Transverse colon (tissue), 4 donors: ENCODE data around the gene TNFRSF8.

ENCODE experiments used
- EP300 ChIP-seq: sonication (generic); formaldehyde crosslinking; IDR thresholded peaks from one replicate; pipeline ENCODE4 v1.6.1; 2017; ENCODE audit warnings: antibody characterized with exemption, low read depth
- POLR2A ChIP-seq: fragments of 450-650 bp; IDR thresholded peaks from one replicate; pipeline ENCODE4 v1.6.1; 2016; ENCODE audit warnings: antibody characterized with exemption, mild to moderate bottlenecking, moderate library complexity
- POLR2AphosphoS5 ChIP-seq, 3 donors: sonication (generic); formaldehyde crosslinking; IDR thresholded peaks; one replicate each; pipeline ENCODE4 v1.6.1; 2016; ENCODE audit warnings: antibody characterized with exemption in 3 of 3
- TF ChIP-seq, protein P1 (sequence below), 5 experiments: fragments of 200-600 bp in 3 of 5; fragments of 450-650 bp in 2 of 5; sonication (generic) in 3 of 5; IDR thresholded peaks; 1 replicate in 2 of 5; 2 replicates in 3 of 5; pipeline ENCODE4 v1.5.1; 2016 to 2017; ENCODE audit warnings: antibody characterized with exemption in 5 of 5, inconsistent platforms in 3 of 5, mild to moderate bottlenecking in 2 of 5, moderate library complexity in 1 of 5

DNA sequence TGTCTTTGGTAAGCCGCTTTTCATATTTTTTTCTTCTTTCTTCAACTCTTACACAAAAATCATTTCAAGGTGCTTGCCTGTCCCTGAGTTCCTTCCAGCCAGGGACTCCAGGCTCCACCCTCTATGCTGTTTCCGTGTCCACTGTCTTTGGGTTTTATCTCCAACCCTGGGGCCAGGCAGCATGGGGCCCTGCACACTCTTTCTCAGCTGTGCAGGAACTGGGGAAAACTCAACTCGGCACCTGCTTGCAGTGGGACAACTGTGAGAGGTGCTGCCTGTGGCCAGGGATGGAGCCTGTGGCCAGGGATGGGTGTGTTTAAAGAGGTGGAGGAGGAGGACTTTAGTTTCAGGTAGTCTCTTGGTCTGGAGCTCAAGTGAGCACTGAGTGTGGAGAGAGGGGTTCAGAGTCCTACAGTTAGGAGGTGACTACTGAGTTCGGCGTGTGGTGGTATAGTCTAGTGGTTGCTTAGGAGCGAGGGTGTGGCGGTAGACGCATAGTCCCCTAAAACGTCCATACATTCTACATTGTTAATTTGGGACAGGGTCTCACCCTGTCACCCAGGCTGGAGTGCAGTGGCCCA lies 13.4 kb downstream of the TNFRSF8 start:
- TF ChIP-seq POLR2A (no peak), POLR2AphosphoS5 (IDR thresholded peaks at IDR 0.05) (no peak), EP300 (no peak)
- TF ChIP-seq, protein P1, sequence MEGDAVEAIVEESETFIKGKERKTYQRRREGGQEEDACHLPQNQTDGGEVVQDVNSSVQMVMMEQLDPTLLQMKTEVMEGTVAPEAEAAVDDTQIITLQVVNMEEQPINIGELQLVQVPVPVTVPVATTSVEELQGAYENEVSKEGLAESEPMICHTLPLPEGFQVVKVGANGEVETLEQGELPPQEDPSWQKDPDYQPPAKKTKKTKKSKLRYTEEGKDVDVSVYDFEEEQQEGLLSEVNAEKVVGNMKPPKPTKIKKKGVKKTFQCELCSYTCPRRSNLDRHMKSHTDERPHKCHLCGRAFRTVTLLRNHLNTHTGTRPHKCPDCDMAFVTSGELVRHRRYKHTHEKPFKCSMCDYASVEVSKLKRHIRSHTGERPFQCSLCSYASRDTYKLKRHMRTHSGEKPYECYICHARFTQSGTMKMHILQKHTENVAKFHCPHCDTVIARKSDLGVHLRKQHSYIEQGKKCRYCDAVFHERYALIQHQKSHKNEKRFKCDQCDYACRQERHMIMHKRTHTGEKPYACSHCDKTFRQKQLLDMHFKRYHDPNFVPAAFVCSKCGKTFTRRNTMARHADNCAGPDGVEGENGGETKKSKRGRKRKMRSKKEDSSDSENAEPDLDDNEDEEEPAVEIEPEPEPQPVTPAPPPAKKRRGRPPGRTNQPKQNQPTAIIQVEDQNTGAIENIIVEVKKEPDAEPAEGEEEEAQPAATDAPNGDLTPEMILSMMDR (IDR thresholded peaks at IDR 0.05) = no peak
